Ishikawa (cell line): Measurements from ENCODE around the gene ACAP2.

Experiments
- CEBPB ChIP-seq: IDR thresholded peaks from 2 replicates; pipeline ENCODE4 v1.6.1; 2012
- EP300 ChIP-seq: IDR thresholded peaks from 2 replicates; pipeline ENCODE4 v1.6.1; 2012; ENCODE audit warnings: borderline replicate concordance
- FOXM1 ChIP-seq: IDR thresholded peaks from 2 replicates; pipeline ENCODE4 v1.6.1; 2012; ENCODE audit warnings: low read depth, borderline replicate concordance
- MAX ChIP-seq: IDR thresholded peaks from 2 replicates; pipeline ENCODE4 v1.6.1; 2012
- NFIC ChIP-seq: IDR thresholded peaks from 2 replicates; pipeline ENCODE4 v1.6.1; 2012
- RAD21 ChIP-seq: IDR thresholded peaks from 2 replicates; pipeline ENCODE4 v1.6.1; 2012; ENCODE audit warnings: low read depth
- REST ChIP-seq: IDR thresholded peaks from 2 replicates; pipeline ENCODE4 v1.6.1; 2012; ENCODE audit warnings: low read depth, mild to moderate bottlenecking
- TAF1 ChIP-seq: IDR thresholded peaks from 2 replicates; pipeline ENCODE4 v1.6.1; 2012; ENCODE audit warnings: low read depth, mild to moderate bottlenecking
- TCF12 ChIP-seq: IDR thresholded peaks from 2 replicates; pipeline ENCODE4 v1.6.1; 2012; ENCODE audit warnings: low read depth
- USF1 ChIP-seq: IDR thresholded peaks from 2 replicates; pipeline ENCODE4 v1.6.1; 2012
- YY1 ChIP-seq: IDR thresholded peaks from 2 replicates; pipeline ENCODE4 v1.6.1; 2012; ENCODE audit warnings: low read depth
- ZBTB7A ChIP-seq: IDR thresholded peaks from 2 replicates; pipeline ENCODE4 v1.6.1; 2012; ENCODE audit warnings: low read depth

GRCh38 chr3:195372220-195372619, 70.6 kb downstream of the ACAP2 start:
- no peak for TF ChIP-seq MAX
- TF ChIP-seq FOXM1, result no peak
- TF ChIP-seq NFIC, result no peak
- TF ChIP-seq RAD21, result no peak
- no peak for TF ChIP-seq YY1
- no peak for TF ChIP-seq TCF12
- TF ChIP-seq EP300, result no peak
- no peak for TF ChIP-seq REST
- no peak for TF ChIP-seq ZBTB7A
- TF ChIP-seq TAF1, result no peak
- TF ChIP-seq CEBPB, result no peak
- no peak for TF ChIP-seq USF1
